SH-SY5Y (cell line): ENCODE measurements around the gene MED25.

Source experiments
- GATA2 ChIP-seq: IDR thresholded peaks from 2 replicates; pipeline ENCODE4 v1.6.1; 2011; ENCODE audit warnings: mild to moderate bottlenecking, low read depth, low read length
- GATA3 ChIP-seq: IDR thresholded peaks from 2 replicates; pipeline ENCODE4 v1.6.1; 2011; ENCODE audit warnings: low read depth, mild to moderate bottlenecking, low read length, moderate library complexity

DNA sequence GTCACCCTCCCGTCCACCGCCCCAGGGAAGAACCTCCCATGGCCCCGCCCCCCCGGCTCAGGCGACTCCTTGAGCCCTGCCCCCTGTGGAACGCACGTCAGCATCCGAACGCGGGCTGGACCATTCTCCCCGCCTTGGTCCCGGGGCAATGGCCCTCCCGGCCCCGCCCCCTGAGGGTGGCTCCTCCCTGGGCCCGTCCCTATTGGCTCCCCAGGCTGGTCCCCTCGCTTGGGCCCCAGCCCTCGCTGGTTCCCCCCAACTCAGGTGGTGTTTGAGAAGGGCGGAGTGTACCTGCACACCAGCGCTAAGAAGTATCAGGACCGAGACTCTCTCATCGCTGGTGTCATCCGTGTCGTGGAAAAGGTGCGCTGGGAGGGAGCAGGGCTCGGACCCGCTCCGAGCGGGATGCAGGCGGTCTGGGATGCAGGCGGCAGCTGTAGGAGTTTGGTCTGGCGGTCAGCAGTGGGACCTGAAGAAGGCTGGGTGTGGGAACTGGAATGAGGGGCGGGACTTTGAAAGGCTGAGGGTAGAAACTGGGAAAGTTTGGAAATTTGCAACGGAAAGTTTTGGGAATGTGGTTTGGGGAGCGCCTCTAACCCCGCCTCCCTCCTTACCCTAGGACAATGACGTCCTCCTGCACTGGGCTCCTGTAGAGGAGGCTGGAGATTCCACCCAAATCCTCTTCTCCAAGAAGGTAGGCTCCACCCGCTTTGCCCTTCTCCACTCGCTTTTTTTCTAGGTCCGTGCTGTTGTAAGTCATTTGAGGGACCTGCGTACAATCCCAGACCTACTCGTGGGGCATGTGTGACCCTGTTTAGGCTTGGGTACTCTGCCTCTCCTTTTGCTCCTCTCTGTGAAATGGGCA is 60.0 kb downstream of the MED25 start:
- TF ChIP-seq GATA2 (no peak), GATA3 (no peak)
